ENCODE results near the gene AATK. TPM values are rescaled to one million over a fixed set of nuclear protein-coding genes. Genes with fewer than 3 reads are reported as not detected.

The AATK gene, protein sequence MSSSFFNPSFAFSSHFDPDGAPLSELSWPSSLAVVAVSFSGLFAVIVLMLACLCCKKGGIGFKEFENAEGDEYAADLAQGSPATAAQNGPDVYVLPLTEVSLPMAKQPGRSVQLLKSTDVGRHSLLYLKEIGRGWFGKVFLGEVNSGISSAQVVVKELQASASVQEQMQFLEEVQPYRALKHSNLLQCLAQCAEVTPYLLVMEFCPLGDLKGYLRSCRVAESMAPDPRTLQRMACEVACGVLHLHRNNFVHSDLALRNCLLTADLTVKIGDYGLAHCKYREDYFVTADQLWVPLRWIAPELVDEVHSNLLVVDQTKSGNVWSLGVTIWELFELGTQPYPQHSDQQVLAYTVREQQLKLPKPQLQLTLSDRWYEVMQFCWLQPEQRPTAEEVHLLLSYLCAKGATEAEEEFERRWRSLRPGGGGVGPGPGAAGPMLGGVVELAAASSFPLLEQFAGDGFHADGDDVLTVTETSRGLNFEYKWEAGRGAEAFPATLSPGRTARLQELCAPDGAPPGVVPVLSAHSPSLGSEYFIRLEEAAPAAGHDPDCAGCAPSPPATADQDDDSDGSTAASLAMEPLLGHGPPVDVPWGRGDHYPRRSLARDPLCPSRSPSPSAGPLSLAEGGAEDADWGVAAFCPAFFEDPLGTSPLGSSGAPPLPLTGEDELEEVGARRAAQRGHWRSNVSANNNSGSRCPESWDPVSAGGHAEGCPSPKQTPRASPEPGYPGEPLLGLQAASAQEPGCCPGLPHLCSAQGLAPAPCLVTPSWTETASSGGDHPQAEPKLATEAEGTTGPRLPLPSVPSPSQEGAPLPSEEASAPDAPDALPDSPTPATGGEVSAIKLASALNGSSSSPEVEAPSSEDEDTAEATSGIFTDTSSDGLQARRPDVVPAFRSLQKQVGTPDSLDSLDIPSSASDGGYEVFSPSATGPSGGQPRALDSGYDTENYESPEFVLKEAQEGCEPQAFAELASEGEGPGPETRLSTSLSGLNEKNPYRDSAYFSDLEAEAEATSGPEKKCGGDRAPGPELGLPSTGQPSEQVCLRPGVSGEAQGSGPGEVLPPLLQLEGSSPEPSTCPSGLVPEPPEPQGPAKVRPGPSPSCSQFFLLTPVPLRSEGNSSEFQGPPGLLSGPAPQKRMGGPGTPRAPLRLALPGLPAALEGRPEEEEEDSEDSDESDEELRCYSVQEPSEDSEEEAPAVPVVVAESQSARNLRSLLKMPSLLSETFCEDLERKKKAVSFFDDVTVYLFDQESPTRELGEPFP (N-terminal part only)
- total RNA-seq (10 to 100 TPM; 10.9 to 69.5 (median 23.2) TPM), polyA plus RNA-seq (10 to 100 TPM in 1 of 3 donors, 1 to 10 TPM in 2; 2.5 to 17.4 (median 7.1) TPM)
- long read RNA-seq, donor 1: 0 reads
- long read RNA-seq, donor 2: 0 reads

DNA sequence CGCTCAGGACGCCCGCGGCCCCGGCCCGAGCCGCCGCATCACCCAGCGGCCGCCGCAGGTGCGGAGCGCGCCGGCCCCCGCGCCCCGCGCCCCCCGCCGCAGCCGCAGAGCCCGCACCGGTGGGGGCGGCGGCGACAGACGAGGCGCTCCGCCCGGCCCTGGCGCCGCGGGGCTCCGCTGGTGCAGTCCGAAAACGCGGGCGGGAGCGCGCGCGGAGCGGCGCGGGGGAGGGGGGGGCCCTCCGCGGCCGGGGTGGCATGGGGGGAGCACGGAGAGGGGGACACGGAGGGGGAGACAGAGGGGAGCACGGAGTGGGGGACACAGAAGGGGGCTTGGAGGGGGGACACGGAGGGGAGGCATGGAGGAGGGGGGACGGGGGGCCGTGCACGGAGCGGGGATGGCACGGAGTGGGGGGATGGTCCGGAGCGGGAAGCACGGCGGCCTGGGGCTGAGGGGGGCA, at the start of gene AATK:
TSS of gene AATK (minus strand) at position 189 of the 460 bp plus-strand sequence. CDS start 229 bp downstream, outside the sequence.
- TF ChIP-seq, protein P1, sequence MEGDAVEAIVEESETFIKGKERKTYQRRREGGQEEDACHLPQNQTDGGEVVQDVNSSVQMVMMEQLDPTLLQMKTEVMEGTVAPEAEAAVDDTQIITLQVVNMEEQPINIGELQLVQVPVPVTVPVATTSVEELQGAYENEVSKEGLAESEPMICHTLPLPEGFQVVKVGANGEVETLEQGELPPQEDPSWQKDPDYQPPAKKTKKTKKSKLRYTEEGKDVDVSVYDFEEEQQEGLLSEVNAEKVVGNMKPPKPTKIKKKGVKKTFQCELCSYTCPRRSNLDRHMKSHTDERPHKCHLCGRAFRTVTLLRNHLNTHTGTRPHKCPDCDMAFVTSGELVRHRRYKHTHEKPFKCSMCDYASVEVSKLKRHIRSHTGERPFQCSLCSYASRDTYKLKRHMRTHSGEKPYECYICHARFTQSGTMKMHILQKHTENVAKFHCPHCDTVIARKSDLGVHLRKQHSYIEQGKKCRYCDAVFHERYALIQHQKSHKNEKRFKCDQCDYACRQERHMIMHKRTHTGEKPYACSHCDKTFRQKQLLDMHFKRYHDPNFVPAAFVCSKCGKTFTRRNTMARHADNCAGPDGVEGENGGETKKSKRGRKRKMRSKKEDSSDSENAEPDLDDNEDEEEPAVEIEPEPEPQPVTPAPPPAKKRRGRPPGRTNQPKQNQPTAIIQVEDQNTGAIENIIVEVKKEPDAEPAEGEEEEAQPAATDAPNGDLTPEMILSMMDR (IDR thresholded peaks at IDR 0.05 in 8 of 11, conservative IDR thresholded peaks at IDR 0.05 in 3 of 11): no peak
- TF ChIP-seq POLR2A (IDR thresholded peaks at IDR 0.05): no peak
- TF ChIP-seq POLR2AphosphoS5 (IDR thresholded peaks at IDR 0.05): no peak
- no peak within 1 kb of the TSS for H3K27ac ChIP-seq
- intact Hi-C loops (cut with DNase I; ENCODE audit: low total_unique reads): no loop called here
- H3K4me1 ChIP-seq: peaks cover 4 to 32% (median 17%) of the 10 kb centered on the region in 6 donors
- no peaks in the 10 kb centered on the region for H3K36me3 ChIP-seq
- WGBS, 5 donors: 0 to 4% (median 1%) methylated on average over 7 to 59 of the region's 62 CpGs
- H3K4me3 ChIP-seq: peak within 1 kb of the TSS in 7 of 8 donors; percentile 11 to 62 (median 24)
- DNase-seq: no peak
- peaks cover 0 to 64% (median 23%) of the 10 kb centered on the region in 7 donors for H3K27me3 ChIP-seq (replicated peaks in 1 of 7)
- no peaks in the 10 kb centered on the region for H3K9me3 ChIP-seq

DNA sequence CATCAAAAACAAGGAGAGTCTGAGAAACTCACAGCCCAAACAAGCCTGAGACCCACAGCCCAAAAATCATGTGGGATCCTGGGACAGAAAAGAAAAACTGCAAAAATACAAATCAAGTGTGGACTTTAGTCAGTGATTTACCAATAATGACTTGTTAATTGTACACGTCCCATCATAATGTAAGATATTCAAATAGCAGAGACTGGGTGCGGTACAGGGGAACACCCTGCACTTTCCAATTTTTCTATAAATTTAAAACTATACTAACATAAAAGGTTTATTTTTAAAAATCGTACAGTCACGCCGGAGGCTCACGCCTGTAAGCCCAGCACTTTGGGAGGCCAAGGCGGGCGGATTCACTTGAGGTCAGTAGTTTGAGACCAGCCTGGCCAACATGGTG, 48.0 kb upstream of the AATK start:
- Histone ChIP-seq H3K27me3 (replicated peaks in 1 of 7) (no peaks in the 10 kb centered on the region), H3K36me3 (peaks cover 0 to 30% (median 0%) of the 10 kb centered on the region in 6 donors), H3K4me1 (peaks cover 0 to 12% (median 5%) of the 10 kb centered on the region in 6 donors), H3K9me3 (no peaks in the 10 kb centered on the region), H3K4me3 (no peak overlapping the region), H3K27ac (no peak overlapping the region)
- no peak for TF ChIP-seq POLR2AphosphoS5 (IDR thresholded peaks at IDR 0.05)
- intact Hi-C loops (cut with DNase I; ENCODE audit: low total_unique reads): no loop called here
- no peak for DNase-seq
- WGBS, 5 donors: 95 to 97% (median 96%) methylated on average over 8 of the region's 8 CpGs

DNA sequence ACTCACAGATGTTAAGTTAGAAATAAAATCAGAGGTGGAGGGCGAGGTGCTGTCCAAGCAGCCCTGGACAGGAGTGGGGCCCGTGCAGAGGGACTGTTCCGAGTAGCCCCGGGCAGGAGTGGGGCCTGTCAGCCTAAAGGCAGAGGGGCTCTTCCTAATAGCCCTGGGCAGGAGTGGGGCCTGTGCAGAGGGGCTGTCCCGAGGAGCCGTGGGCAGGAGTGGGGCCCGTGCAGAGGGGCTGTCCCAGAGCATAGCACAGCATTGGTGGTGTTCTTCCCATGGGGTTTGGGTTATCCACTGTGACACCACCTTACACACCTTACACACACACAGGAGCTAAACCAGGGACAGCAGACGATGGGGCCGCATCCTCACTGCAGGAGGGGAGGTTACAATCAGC, 46.3 kb upstream of the AATK start:
- H3K27ac ChIP-seq: no peak overlapping the region
- WGBS, 5 donors: 69 to 91% (median 85%) methylated on average over 7 to 9 of the region's 9 CpGs
- H3K4me1 ChIP-seq: peaks cover 0 to 12% (median 5%) of the 10 kb centered on the region in 6 donors
- peaks cover 0 to 24% (median 0%) of the 10 kb centered on the region in 6 donors for H3K36me3 ChIP-seq
- DNase-seq: no peak
- intact Hi-C loops (cut with DNase I; ENCODE audit: low total_unique reads): no loop called here
- TF ChIP-seq, protein P1 (IDR thresholded peaks at IDR 0.05 in 8 of 11, conservative IDR thresholded peaks at IDR 0.05 in 3 of 11): no peak
- TF ChIP-seq POLR2AphosphoS5 (IDR thresholded peaks at IDR 0.05): no peak
- no peak for TF ChIP-seq POLR2A (IDR thresholded peaks at IDR 0.05)
- no peak overlapping the region for H3K4me3 ChIP-seq
- no peaks in the 10 kb centered on the region for H3K9me3 ChIP-seq
- no peaks in the 10 kb centered on the region for H3K27me3 ChIP-seq (replicated peaks in 1 of 7)

DNA sequence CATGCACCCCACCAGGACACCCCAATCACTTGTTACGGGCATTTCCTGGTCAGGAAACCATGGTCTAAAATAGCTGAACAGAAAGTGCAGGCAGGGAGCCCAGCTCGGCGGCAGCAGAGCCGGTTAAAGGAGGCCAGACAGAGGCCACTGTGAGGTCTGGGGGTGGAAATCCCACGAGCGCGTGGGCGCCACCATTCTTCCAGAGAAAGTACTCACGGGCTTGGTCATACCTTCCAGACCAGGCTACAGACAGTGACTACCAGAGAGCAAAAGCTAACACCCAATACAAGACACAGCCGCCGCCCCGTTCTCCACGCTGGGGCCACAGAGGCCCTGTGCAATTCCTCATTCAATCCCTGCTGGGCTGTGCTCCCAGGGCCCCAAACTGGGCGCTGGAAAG, 44.8 kb upstream of the AATK start:
- Histone ChIP-seq H3K36me3 (peaks cover 0 to 25% (median 10%) of the 10 kb centered on the region in 6 donors), H3K27me3 (replicated peaks in 1 of 7) (no peaks in the 10 kb centered on the region), H3K9me3 (no peaks in the 10 kb centered on the region), H3K27ac (no peak overlapping the region), H3K4me3 (no peak overlapping the region), H3K4me1 (peaks cover 0 to 12% (median 5%) of the 10 kb centered on the region in 6 donors)
- WGBS, 5 donors: 49 to 64% (median 57%) methylated on average over 14 of the region's 14 CpGs
- DNase-seq: no peak
- TF ChIP-seq POLR2A (IDR thresholded peaks at IDR 0.05) (no peak), POLR2AphosphoS5 (IDR thresholded peaks at IDR 0.05) (no peak)
- TF ChIP-seq, protein P1 (IDR thresholded peaks at IDR 0.05 in 8 of 11, conservative IDR thresholded peaks at IDR 0.05 in 3 of 11): no peak
- intact Hi-C loops (cut with DNase I; ENCODE audit: low total_unique reads): no loop called here
